ENCODE results near the gene AGAP6.
"Not testable (repeated sequence)": the region's sequence is repeated elsewhere in the genome, so short reads cannot be mapped to it uniquely, and the experiment has no call there.

DNA sequence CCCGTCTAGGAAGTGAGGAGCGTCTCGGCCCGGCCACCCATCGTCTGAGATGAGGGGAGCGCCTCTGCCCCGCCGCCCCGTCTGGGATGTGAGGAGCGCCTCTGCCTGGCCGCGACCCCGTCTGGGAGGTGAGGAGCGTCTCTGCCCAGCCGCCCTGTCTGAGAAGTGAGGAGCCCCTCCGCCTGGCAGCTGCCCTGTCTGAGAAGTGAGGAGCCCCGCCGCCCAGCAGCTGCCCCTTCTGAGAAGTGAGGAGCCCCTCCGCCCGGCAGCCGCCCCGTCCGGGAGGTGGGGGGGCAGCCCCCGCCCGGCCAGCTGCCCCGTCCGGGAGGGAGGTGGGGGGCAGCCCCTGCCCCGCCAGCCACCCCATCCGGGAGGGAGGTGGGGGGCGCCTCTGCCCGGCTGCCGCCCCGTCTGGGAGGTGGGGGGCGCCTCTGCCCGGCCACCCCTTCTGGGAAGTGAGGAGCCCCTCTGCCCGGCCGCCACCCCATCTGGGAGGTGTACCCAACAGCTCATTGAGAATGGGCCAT, 17.8 kb upstream of the AGAP6 start:
- TF ChIP-seq, protein P1, sequence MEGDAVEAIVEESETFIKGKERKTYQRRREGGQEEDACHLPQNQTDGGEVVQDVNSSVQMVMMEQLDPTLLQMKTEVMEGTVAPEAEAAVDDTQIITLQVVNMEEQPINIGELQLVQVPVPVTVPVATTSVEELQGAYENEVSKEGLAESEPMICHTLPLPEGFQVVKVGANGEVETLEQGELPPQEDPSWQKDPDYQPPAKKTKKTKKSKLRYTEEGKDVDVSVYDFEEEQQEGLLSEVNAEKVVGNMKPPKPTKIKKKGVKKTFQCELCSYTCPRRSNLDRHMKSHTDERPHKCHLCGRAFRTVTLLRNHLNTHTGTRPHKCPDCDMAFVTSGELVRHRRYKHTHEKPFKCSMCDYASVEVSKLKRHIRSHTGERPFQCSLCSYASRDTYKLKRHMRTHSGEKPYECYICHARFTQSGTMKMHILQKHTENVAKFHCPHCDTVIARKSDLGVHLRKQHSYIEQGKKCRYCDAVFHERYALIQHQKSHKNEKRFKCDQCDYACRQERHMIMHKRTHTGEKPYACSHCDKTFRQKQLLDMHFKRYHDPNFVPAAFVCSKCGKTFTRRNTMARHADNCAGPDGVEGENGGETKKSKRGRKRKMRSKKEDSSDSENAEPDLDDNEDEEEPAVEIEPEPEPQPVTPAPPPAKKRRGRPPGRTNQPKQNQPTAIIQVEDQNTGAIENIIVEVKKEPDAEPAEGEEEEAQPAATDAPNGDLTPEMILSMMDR (conservative IDR thresholded peaks at IDR 0.05; ENCODE audit: low read length) = not testable (repeated sequence)
- TF ChIP-seq EZH2phosphoT487 (IDR thresholded peaks at IDR 0.05; ENCODE audit: borderline replicate concordance, low read depth, low read length) = not testable (repeated sequence)

Data from OCI-LY7 (cell line).